ENCODE data around the gene KCNMA1. TPM values are rescaled to one million over a fixed set of nuclear protein-coding genes. Genes with fewer than 3 reads are reported as not detected.

The KCNMA1 gene
- total and polyA plus RNA-seq, 9 of the 15 experiments (the other 6 are each of a cell fraction or from before 2014, with no cell fraction given), result 0.01 to 0.95 (median 0.15) TPM; not detected in 4

DNA sequence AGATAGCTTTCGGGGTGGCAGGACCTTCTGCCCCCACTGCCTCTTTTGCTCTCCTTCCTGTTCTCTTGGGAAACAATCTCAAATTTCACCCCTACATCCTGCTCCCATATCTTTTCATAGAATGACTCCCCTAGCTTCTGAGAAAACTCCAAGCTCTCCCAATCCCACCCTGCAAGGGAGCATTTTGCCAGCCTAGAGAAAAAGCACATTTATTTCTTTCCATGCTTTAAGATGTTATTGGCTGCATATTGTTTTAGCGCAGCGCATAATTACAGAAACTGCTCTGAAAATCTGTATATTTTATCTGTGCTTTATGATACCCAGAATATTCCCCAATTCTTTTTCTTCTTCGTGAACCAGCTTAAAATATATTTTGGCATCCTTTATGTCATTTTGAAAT is 601.3 kb downstream of the KCNMA1 start:
- no peaks in the 10 kb centered on the region for H3K9me1 ChIP-seq (ENCODE audit: control insufficient read depth, insufficient read depth, low read length)
- POLR2A ChIA-PET, result no interaction called here
- H3K4me3 ChIP-seq, result no peak overlapping the region
- in situ Hi-C loops (cut with MboI), result no loop called here
- no peaks in the 10 kb centered on the region for H3K9me3 ChIP-seq (replicated peaks; ENCODE audit: control insufficient read depth, insufficient read depth, low read depth, low read length)
- no peaks in the 10 kb centered on the region for H3K36me3 ChIP-seq (ENCODE audit: control insufficient read depth, insufficient read depth, low read length)
- WGBS (ENCODE audit: insufficient coverage, low coverage, missing lambda C conversion rate), result 3% methylated on average over 4 of the region's 4 CpGs
- no peak overlapping the region for H3K9ac ChIP-seq (ENCODE audit: insufficient read depth in 1 of 2, low read depth in 2 of 2, low read length in 2 of 2)
- FAIRE-seq (no peak), ATAC-seq (no peak), DNase-seq (ENCODE audit: extremely low read depth in 1 of 4, low spot score in 3 of 4) (no peak)
- intact Hi-C loops (cut with micrococcal nuclease), result no loop called here
- no peak overlapping the region for H3K4me2 ChIP-seq (ENCODE audit: insufficient read depth, low read length)
- no peaks in the 10 kb centered on the region for H3K4me1 ChIP-seq (replicated peaks in 1 of 2; ENCODE audit: control insufficient read depth in 2 of 2, insufficient read depth in 2 of 2, low read length in 2 of 2)
- CTCF ChIA-PET (ENCODE audit: low intra/inter-chr PET ratio), result interaction anchor here (0.6 kb wide), 1 partner anchor 50 kb away, joined by 4 read pairs; no protein-coding TSS in a partner anchor
- H3K27ac ChIP-seq (ENCODE audit: extremely low read depth, low read depth, low read length), result no peak overlapping the region
- H3K79me2 ChIP-seq (ENCODE audit: control insufficient read depth, insufficient read depth, low read length), result no peaks in the 10 kb centered on the region
- no peak overlapping the region for H2AFZ ChIP-seq (ENCODE audit: low read depth, low read length)
- BruUV-seq (replicated peaks), result no TSS peak
- no peaks in the 10 kb centered on the region for H3K27me3 ChIP-seq (ENCODE audit: control insufficient read depth in 2 of 2, insufficient read depth in 2 of 2, low read length in 2 of 2)
- no peaks in the 10 kb centered on the region for H4K20me1 ChIP-seq (replicated peaks; ENCODE audit: control insufficient read depth, insufficient read depth, low read length)
- TF ChIP-seq XRCC3 (IDR thresholded peaks at IDR 0.05), result no peak
- TF ChIP-seq, protein P1, sequence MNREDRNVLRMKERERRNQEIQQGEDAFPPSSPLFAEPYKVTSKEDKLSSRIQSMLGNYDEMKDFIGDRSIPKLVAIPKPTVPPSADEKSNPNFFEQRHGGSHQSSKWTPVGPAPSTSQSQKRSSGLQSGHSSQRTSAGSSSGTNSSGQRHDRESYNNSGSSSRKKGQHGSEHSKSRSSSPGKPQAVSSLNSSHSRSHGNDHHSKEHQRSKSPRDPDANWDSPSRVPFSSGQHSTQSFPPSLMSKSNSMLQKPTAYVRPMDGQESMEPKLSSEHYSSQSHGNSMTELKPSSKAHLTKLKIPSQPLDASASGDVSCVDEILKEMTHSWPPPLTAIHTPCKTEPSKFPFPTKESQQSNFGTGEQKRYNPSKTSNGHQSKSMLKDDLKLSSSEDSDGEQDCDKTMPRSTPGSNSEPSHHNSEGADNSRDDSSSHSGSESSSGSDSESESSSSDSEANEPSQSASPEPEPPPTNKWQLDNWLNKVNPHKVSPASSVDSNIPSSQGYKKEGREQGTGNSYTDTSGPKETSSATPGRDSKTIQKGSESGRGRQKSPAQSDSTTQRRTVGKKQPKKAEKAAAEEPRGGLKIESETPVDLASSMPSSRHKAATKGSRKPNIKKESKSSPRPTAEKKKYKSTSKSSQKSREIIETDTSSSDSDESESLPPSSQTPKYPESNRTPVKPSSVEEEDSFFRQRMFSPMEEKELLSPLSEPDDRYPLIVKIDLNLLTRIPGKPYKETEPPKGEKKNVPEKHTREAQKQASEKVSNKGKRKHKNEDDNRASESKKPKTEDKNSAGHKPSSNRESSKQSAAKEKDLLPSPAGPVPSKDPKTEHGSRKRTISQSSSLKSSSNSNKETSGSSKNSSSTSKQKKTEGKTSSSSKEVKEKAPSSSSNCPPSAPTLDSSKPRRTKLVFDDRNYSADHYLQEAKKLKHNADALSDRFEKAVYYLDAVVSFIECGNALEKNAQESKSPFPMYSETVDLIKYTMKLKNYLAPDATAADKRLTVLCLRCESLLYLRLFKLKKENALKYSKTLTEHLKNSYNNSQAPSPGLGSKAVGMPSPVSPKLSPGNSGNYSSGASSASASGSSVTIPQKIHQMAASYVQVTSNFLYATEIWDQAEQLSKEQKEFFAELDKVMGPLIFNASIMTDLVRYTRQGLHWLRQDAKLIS (CRISPR knock-in tag; IDR thresholded peaks at IDR 0.05), result no peak
- TF ChIP-seq, protein P2, sequence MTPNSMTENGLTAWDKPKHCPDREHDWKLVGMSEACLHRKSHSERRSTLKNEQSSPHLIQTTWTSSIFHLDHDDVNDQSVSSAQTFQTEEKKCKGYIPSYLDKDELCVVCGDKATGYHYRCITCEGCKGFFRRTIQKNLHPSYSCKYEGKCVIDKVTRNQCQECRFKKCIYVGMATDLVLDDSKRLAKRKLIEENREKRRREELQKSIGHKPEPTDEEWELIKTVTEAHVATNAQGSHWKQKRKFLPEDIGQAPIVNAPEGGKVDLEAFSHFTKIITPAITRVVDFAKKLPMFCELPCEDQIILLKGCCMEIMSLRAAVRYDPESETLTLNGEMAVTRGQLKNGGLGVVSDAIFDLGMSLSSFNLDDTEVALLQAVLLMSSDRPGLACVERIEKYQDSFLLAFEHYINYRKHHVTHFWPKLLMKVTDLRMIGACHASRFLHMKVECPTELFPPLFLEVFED (CRISPR knock-in tag; conservative IDR thresholded peaks at IDR 0.05), result no peak
- TF ChIP-seq ILK (tag; IDR thresholded peaks at IDR 0.05; ENCODE audit: borderline replicate concordance, low read depth), result no peak
- no peak for TF ChIP-seq NEUROD1 (IDR thresholded peaks at IDR 0.05; ENCODE audit: borderline replicate concordance, low read depth, low read length, partially characterized antibody)
- no peak for TF ChIP-seq POLR3G (IDR thresholded peaks at IDR 0.05; ENCODE audit: extremely low read depth, insufficient read length, insufficient replicate concordance)
- no peak for TF ChIP-seq ZNF436 (CRISPR knock-in tag; IDR thresholded peaks at IDR 0.05)
- TF ChIP-seq HNRNPL (IDR thresholded peaks at IDR 0.05; ENCODE audit: low read depth, low read length), result no peak
- TF ChIP-seq DNMT1 (IDR thresholded peaks at IDR 0.05), result no peak
- TF ChIP-seq SRF (CRISPR knock-in tag; IDR thresholded peaks at IDR 0.05), result no peak
- TF ChIP-seq HMG20A (CRISPR knock-in tag; conservative IDR thresholded peaks at IDR 0.05), result no peak
- TF ChIP-seq ADNP (tag; IDR thresholded peaks at IDR 0.05), result no peak
- no peak for TF ChIP-seq NR3C1 (CRISPR knock-in tag; IDR thresholded peaks at IDR 0.05)
- TF ChIP-seq MYBL2 (IDR thresholded peaks at IDR 0.05; ENCODE audit: low read depth), result no peak
- no peak for TF ChIP-seq MYBL2 (CRISPR knock-in tag; IDR thresholded peaks at IDR 0.05; ENCODE audit: borderline replicate concordance)
- TF ChIP-seq ZNF217 (CRISPR knock-in tag; IDR thresholded peaks at IDR 0.05), result no peak
- TF ChIP-seq MAFG (tag; conservative IDR thresholded peaks at IDR 0.05), result no peak
- TF ChIP-seq ZNF41 (CRISPR knock-in tag; conservative IDR thresholded peaks at IDR 0.05), result no peak
